ENCODE data around the gene DNM3.
"Not testable (repeated sequence)": the region's sequence is repeated elsewhere in the genome, so short reads cannot be mapped to it uniquely, and the experiment has no call there.

Gene DNM3

GRCh38 chr1:172041742-172042141 lies 200.4 kb downstream of the DNM3 start:
- TF ChIP-seq CTCF (IDR thresholded peaks at IDR 0.05; ENCODE audit: extremely low read depth, insufficient read depth, missing control alignments) = no peak
- no peak for DNase-seq (ENCODE audit: low spot score)
- in situ Hi-C loops (cut with MboI; ENCODE audit: low pct_unique_long_range_greater_than_20kb, low sequenced_read_pairs, unreplicated experiment) = no loop called here

GRCh38 chr1:172043900-172044299 lies 202.6 kb downstream of the DNM3 start:
- no peak for DNase-seq (ENCODE audit: low spot score)
- in situ Hi-C loops (cut with MboI; ENCODE audit: low pct_unique_long_range_greater_than_20kb, low sequenced_read_pairs, unreplicated experiment) = no loop called here
- TF ChIP-seq CTCF (IDR thresholded peaks at IDR 0.05; ENCODE audit: extremely low read depth, insufficient read depth, missing control alignments) = no peak

GRCh38 chr1:172051898-172052297 lies 210.6 kb downstream of the DNM3 start:
- TF ChIP-seq CTCF (IDR thresholded peaks at IDR 0.05; ENCODE audit: extremely low read depth, insufficient read depth, missing control alignments) = no peak

GRCh38 chr1:172054172-172054571 lies 212.9 kb downstream of the DNM3 start:
- TF ChIP-seq CTCF (IDR thresholded peaks at IDR 0.05; ENCODE audit: extremely low read depth, insufficient read depth, missing control alignments) = no peak
- in situ Hi-C loops (cut with MboI; ENCODE audit: low pct_unique_long_range_greater_than_20kb, low sequenced_read_pairs, unreplicated experiment) = no loop called here
- no peak for DNase-seq (ENCODE audit: low spot score)

More at GRCh38 chr1:172051898-172052297, 210.6 kb downstream of the DNM3 start:
- DNase-seq (ENCODE audit: low spot score) = no peak
- in situ Hi-C loops (cut with MboI; ENCODE audit: low pct_unique_long_range_greater_than_20kb, low sequenced_read_pairs, unreplicated experiment) = no loop called here

DNA sequence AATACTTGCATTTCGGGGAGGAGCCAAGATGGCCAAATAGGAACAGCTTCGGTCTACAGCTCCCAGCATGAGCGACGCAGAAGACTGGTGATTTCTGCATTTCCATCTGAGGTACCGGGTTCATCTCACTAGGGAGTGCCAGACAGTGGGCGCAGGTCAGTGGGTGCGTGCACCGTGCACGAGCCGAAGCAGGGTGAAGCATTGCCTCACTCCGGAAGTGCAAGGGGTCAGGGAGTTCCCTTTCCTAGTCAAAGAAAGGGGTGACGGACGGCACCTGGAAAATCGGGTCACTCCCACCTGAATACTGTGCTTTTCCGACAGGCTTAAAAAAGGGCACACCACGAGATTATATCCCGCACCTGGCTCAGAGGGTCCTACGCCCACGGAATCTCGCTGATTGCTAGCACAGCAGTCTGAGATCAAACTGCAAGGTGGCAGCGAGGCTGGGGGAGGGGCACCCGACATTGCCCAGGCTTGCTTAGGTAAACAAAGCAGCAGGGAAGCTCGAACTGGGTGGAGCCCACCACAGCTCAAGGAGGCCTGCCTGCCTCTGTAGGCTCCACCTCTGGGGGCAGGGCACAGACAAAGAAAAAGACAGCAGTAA lies 214.6 kb downstream of the DNM3 start:
- in situ Hi-C loops (cut with MboI; ENCODE audit: low pct_unique_long_range_greater_than_20kb, low sequenced_read_pairs, unreplicated experiment); DNase-seq (ENCODE audit: low spot score): not testable (repeated sequence)

DNA sequence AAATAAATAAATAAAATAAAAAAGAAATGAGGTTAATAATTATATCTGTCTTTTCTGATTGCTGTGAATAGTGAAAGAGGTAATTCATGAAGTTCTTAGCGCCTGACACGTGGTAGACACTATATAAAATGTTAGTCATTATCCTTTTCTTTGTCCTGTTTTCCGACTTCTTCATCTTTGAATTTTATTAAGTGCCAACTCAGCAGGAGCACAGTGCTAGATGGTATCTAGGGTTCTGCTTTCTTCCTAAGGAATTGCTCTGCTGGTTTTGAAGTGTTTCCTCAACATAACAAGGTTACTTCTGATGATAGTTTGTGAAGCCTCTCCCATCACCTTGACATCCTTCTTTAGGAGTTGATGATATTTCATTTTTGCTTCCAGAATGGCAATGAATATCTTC lies 227.0 kb downstream of the DNM3 start:
- in situ Hi-C loops (cut with MboI; ENCODE audit: low pct_unique_long_range_greater_than_20kb, low sequenced_read_pairs, unreplicated experiment) = no loop called here
- no peak for TF ChIP-seq CTCF (IDR thresholded peaks at IDR 0.05; ENCODE audit: extremely low read depth, insufficient read depth, missing control alignments)
- DNase-seq (ENCODE audit: low spot score) = no peak

- no peak for DNase-seq (ENCODE audit: low spot score)
- in situ Hi-C loops (cut with MboI; ENCODE audit: low pct_unique_long_range_greater_than_20kb, low sequenced_read_pairs, unreplicated experiment) = no loop called here
- no peak for TF ChIP-seq CTCF (IDR thresholded peaks at IDR 0.05; ENCODE audit: extremely low read depth, insufficient read depth, missing control alignments)
Observed at GRCh38 chr1:172069051-172069450, 227.8 kb downstream of the DNM3 start.

All from GM13977 (cell line).